ENCODE data around the gene AGR3. TPM values are rescaled to one million over a fixed set of nuclear protein-coding genes. Genes with fewer than 3 reads are reported as not detected.

The AGR3 gene
- total RNA-seq, 1 donor from 2014 or later = not detected

DNA sequence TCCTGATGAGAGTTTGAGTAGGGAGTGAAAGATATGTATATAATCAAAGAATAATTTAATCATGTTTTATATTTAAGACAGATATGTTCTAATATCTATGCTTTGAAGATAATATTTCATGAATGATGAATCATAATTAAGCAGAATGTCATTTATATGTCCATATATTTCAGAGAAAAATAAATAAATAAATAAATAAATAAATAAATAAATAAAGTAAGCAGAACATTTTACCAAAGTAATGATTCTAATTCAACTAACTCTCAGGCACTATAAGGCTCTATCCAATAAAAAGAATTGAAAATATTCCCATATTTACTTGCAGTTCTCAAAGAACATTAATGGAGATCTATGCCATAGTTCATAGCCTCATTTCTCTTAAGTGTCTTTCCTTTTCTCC is 36.0 kb downstream of the AGR3 start:
- H3K27ac Mint-ChIP-seq = no peak overlapping the region
- no peaks in the 10 kb centered on the region for H3K4me1 Mint-ChIP-seq (ENCODE audit: low read depth)
- no peaks in the 10 kb centered on the region for H3K9me3 Mint-ChIP-seq
- intact Hi-C loops (cut with micrococcal nuclease) = no loop called here
- H3K4me3 Mint-ChIP-seq = no peak overlapping the region
- DNase-seq (ENCODE audit: low spot score) = no peak
- H3K36me3 Mint-ChIP-seq (ENCODE audit: low read depth) = no peaks in the 10 kb centered on the region
- peaks cover 9% of the 10 kb centered on the region for H3K27me3 Mint-ChIP-seq (ENCODE audit: insufficient read depth)

DNA sequence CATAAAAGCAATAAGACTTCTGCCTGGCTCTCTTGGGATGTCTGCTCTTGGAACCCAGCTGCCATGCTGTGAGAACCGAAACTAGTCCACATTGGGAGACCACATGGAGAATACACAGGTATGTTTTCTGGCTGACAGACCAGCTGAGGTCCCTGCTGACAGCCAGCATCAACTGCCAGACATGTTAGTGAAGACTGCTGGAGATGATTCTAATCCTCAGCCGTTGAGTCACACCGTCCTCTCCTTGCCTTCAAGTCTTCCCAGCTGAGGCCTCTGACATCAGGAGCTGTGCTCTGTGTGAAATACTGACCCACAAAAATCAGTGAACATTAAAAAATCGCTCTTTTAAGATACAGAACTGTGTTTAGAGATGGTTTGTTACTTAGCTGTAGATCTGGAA is 40.1 kb downstream of the AGR3 start:
- no peaks in the 10 kb centered on the region for H3K36me3 Mint-ChIP-seq (ENCODE audit: low read depth)
- H3K27ac Mint-ChIP-seq = no peak overlapping the region
- no peaks in the 10 kb centered on the region for H3K4me1 Mint-ChIP-seq (ENCODE audit: low read depth)
- H3K4me3 Mint-ChIP-seq = no peak overlapping the region
- no peak for DNase-seq (ENCODE audit: low spot score)
- intact Hi-C loops (cut with micrococcal nuclease) = no loop called here
- H3K27me3 Mint-ChIP-seq (ENCODE audit: insufficient read depth) = peaks cover 3% of the 10 kb centered on the region
- H3K9me3 Mint-ChIP-seq = no peaks in the 10 kb centered on the region

DNA sequence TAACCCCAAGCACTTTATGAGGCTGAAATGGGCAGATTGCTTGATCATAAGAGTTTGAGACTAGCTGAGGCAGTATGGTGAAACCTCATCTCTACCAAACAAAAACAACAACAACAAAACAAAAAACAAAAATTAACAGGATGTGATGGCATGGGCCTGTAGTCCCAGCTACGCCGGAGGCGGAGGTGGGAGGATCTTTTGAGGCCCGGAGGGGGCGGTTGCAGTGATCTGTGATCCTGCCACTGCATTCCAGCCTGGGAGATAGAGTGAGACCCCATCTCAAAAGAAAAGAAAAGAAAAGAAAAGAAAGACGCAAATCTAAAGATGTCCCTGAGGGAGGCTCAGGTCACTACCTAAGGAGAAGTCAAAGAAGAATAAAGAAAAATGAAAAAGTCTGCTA is 41.7 kb downstream of the AGR3 start:
- H3K4me1 Mint-ChIP-seq (ENCODE audit: low read depth) = no peaks in the 10 kb centered on the region
- H3K4me3 Mint-ChIP-seq = no peak overlapping the region
- no peak overlapping the region for H3K27ac Mint-ChIP-seq
- peaks cover 3% of the 10 kb centered on the region for H3K27me3 Mint-ChIP-seq (ENCODE audit: insufficient read depth)
- DNase-seq (ENCODE audit: low spot score) = no peak
- intact Hi-C loops (cut with micrococcal nuclease) = no loop called here
- H3K36me3 Mint-ChIP-seq (ENCODE audit: low read depth) = no peaks in the 10 kb centered on the region
- H3K9me3 Mint-ChIP-seq = no peaks in the 10 kb centered on the region

DNA sequence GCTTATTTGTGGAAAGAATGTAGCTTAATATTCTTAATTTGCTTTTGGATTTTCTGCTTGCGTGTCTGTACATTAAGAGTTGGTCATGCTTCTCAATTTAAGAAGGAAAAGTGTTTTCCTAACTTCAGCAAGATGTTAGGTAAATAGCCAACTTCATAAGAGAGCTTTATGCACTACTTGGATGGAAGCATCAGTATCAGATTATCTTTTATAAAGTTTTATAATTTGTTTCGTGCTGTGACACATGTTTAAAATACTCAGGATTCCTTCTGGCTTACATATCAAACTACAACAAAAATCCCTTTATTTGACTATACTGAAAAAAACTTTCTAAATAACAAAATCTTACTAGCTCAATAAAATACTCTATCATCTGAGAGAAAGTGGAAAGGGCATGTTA is 42.1 kb downstream of the AGR3 start:
- H3K4me1 Mint-ChIP-seq (ENCODE audit: low read depth) = no peaks in the 10 kb centered on the region
- DNase-seq (ENCODE audit: low spot score) = no peak
- H3K36me3 Mint-ChIP-seq (ENCODE audit: low read depth) = no peaks in the 10 kb centered on the region
- H3K27ac Mint-ChIP-seq = no peak overlapping the region
- intact Hi-C loops (cut with micrococcal nuclease) = no loop called here
- H3K27me3 Mint-ChIP-seq (ENCODE audit: insufficient read depth) = peaks cover 3% of the 10 kb centered on the region
- H3K4me3 Mint-ChIP-seq = no peak overlapping the region
- H3K9me3 Mint-ChIP-seq = no peaks in the 10 kb centered on the region

DNA sequence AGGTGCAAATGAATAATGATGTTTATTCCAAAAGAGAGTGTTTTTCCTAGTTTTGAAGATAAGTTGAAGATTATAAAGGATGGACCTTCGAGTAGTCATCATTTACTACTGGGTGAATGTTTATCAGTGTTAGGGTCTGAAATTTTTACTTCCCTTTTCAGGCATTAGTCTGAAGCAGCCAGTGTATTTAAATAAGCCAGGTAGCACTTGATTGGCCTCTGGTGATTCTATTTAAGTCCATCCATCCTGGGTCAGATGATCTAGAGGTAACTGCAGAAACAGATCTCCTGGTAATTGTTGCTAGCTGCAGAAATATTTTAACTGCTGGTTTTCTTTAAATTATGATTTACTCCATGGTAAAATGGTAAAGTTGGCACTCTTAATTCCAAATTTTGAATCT is 42.9 kb downstream of the AGR3 start:
- Mint-ChIP-seq H3K36me3 (ENCODE audit: low read depth) (no peaks in the 10 kb centered on the region), H3K9me3 (no peaks in the 10 kb centered on the region), H3K27me3 (ENCODE audit: insufficient read depth) (peaks cover 3% of the 10 kb centered on the region), H3K4me1 (ENCODE audit: low read depth) (no peaks in the 10 kb centered on the region), H3K27ac (no peak overlapping the region), H3K4me3 (no peak overlapping the region)
- DNase-seq (ENCODE audit: low spot score) = no peak
- intact Hi-C loops (cut with micrococcal nuclease) = no loop called here

DNA sequence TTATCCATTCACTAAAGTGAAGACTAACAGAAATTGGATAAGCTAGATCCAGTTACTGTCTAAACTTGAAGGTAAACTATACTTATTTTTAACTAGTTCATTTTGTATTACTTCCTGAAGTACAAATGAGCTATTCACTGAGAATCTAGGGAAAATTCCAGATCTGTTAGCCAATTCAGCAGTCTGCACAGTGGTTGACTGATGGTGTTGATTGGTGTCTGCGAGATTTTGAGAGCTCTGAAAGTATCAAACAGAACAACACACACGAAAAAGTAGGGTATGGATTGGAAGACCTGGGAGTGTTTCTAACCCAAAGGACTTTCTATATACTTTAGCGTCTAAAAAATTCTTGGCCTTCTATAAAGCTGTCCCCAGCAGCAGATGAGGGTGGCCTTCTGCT is 43.4 kb downstream of the AGR3 start:
- Mint-ChIP-seq H3K27me3 (ENCODE audit: insufficient read depth) (peaks cover 3% of the 10 kb centered on the region), H3K36me3 (ENCODE audit: low read depth) (no peaks in the 10 kb centered on the region), H3K4me3 (no peak overlapping the region), H3K27ac (no peak overlapping the region), H3K4me1 (ENCODE audit: low read depth) (no peaks in the 10 kb centered on the region), H3K9me3 (no peaks in the 10 kb centered on the region)
- intact Hi-C loops (cut with micrococcal nuclease) = no loop called here
- no peak for DNase-seq (ENCODE audit: low spot score)

DNA sequence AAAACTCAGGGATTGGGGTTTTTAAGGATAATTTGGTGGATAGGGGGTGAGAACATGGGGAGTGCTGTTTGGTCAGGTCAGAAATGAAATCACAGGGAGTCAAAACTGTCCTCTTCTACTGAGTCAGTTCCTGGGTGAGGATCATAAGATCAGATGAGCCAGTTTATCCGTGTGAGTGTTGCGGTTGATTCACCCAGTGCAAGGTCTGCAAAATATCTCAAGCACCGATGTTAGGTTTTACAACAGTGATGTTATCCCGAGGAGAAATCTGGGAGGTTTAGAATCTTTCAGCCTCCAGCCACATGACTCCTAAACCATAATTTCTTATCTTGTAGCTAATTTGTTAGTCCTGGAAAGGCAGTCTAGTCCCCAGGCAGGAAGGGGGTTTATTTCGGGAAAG is 45.3 kb downstream of the AGR3 start:
- Mint-ChIP-seq H3K4me3 (no peak overlapping the region), H3K27me3 (ENCODE audit: insufficient read depth) (peaks cover 3% of the 10 kb centered on the region), H3K4me1 (ENCODE audit: low read depth) (no peaks in the 10 kb centered on the region), H3K27ac (no peak overlapping the region), H3K9me3 (no peaks in the 10 kb centered on the region), H3K36me3 (ENCODE audit: low read depth) (no peaks in the 10 kb centered on the region)
- DNase-seq (ENCODE audit: low spot score) = no peak
- intact Hi-C loops (cut with micrococcal nuclease) = no loop called here

DNA sequence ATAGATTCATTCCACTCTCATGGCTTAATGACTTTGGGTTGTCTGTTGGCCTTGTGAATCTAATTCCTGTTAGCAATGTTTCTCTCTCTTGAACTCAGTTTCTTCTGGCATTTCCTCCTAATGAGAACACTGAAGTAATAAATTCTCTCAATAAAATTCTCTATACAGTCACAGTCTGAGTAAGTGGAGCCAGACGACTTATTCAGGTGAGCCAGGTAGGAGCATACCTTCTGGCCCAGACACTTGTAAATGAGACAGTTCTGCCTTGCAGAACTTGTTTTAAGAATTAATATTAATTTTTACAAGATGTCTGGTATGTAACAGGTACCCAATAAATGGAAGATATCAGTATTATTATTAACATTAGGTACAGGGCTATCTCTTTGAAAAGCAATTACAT is 48.4 kb downstream of the AGR3 start:
- Mint-ChIP-seq H3K4me1 (ENCODE audit: low read depth) (no peaks in the 10 kb centered on the region), H3K4me3 (no peak overlapping the region), H3K27me3 (ENCODE audit: insufficient read depth) (peaks cover 2% of the 10 kb centered on the region), H3K9me3 (no peaks in the 10 kb centered on the region), H3K27ac (no peak overlapping the region), H3K36me3 (ENCODE audit: low read depth) (no peaks in the 10 kb centered on the region)
- intact Hi-C loops (cut with micrococcal nuclease) = no loop called here
- DNase-seq (ENCODE audit: low spot score) = no peak

DNA sequence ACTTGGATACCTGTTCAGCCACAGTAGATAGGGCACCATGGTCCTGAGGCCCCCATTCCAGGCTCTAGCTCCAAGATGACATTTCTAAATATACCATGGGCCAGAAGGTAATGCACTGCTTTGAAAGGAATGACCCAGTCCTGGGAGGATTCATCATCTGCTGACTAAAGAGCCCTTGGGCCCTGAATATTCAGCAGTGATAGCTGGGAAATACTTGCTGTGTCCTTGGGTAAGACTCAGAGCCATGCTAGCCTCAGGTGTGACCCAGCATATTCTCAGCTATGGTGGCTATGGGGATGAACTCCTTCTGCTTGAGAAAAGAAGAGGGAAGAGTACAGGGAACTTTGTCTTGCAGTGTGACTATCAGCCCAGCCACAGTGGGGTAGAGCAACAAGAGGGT is 55.7 kb downstream of the AGR3 start:
- Mint-ChIP-seq H3K9me3 (no peaks in the 10 kb centered on the region), H3K27ac (no peak overlapping the region), H3K4me3 (no peak overlapping the region), H3K4me1 (ENCODE audit: low read depth) (no peaks in the 10 kb centered on the region), H3K36me3 (ENCODE audit: low read depth) (no peaks in the 10 kb centered on the region), H3K27me3 (ENCODE audit: insufficient read depth) (peaks cover 5% of the 10 kb centered on the region)
- intact Hi-C loops (cut with micrococcal nuclease) = no loop called here
- no peak for DNase-seq (ENCODE audit: low spot score)

DNA sequence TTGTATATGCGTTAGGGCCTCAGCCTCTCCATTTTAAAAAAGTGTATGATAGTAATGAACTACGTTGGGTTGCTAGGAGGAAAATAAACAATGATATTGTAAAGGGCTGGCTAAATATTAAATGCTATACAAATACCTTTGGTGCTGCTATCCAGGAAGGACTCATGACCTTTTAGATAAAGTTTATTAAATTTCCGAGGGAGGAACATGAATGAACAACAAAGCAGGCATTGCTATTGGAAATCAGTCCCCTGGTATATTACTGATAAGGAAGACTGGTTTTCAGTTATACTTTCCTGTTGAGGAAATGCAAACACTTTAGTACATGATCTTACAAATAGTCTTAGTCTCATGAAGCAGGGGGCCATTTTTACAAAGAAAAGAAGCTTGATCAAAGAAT is 59.8 kb downstream of the AGR3 start:
- no peaks in the 10 kb centered on the region for H3K9me3 Mint-ChIP-seq
- intact Hi-C loops (cut with micrococcal nuclease) = no loop called here
- H3K4me1 Mint-ChIP-seq (ENCODE audit: low read depth) = no peaks in the 10 kb centered on the region
- no peak overlapping the region for H3K27ac Mint-ChIP-seq
- no peaks in the 10 kb centered on the region for H3K36me3 Mint-ChIP-seq (ENCODE audit: low read depth)
- DNase-seq (ENCODE audit: low spot score) = no peak
- no peaks in the 10 kb centered on the region for H3K27me3 Mint-ChIP-seq (ENCODE audit: insufficient read depth)
- H3K4me3 Mint-ChIP-seq = no peak overlapping the region

DNA sequence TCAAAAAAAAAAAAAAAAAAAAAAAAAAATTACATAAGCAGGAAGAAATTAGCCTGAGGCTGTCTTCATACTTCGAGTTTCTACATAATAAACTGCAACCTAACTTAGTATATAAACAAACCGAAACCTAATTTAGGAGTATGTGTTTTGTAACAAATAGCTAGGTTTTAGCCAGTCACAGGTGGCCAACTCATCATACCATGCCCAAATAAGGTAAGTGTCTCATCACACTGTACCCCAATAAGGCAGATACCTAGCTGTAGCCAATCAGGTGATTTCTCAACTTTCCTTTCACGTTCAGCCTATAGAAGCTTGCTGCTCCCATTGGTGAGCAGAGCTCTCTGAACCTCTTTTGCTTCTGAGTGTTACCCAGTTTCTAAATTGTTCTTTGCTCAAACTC is 63.1 kb downstream of the AGR3 start:
- DNase-seq (ENCODE audit: low spot score) = no peak
- H3K27ac Mint-ChIP-seq = no peak overlapping the region
- no peaks in the 10 kb centered on the region for H3K4me1 Mint-ChIP-seq (ENCODE audit: low read depth)
- no peak overlapping the region for H3K4me3 Mint-ChIP-seq
- H3K27me3 Mint-ChIP-seq (ENCODE audit: insufficient read depth) = peaks cover 2% of the 10 kb centered on the region
- no peaks in the 10 kb centered on the region for H3K36me3 Mint-ChIP-seq (ENCODE audit: low read depth)
- intact Hi-C loops (cut with micrococcal nuclease) = no loop called here
- H3K9me3 Mint-ChIP-seq = no peaks in the 10 kb centered on the region

DNA sequence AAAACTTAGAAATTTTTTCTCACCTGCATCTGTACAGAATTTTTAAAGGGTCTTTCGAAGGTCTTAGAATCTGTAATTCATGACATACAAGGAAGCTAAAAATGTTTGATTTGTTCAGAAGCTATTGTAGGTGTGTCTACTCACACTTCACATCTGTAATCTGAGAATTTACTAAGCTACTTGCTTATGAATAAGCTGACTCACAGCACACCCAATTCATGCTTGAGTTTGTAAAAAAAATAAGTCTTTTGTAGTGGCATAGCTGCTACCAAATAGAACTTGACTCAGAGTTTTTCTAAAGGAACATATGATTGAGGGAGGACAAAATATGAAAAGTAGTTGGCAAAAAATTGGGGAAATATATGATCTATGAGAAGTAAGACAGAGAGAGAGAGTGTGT is 64.2 kb downstream of the AGR3 start:
- H3K27me3 Mint-ChIP-seq (ENCODE audit: insufficient read depth) = peaks cover 2% of the 10 kb centered on the region
- no peak overlapping the region for H3K27ac Mint-ChIP-seq
- intact Hi-C loops (cut with micrococcal nuclease) = no loop called here

DNA sequence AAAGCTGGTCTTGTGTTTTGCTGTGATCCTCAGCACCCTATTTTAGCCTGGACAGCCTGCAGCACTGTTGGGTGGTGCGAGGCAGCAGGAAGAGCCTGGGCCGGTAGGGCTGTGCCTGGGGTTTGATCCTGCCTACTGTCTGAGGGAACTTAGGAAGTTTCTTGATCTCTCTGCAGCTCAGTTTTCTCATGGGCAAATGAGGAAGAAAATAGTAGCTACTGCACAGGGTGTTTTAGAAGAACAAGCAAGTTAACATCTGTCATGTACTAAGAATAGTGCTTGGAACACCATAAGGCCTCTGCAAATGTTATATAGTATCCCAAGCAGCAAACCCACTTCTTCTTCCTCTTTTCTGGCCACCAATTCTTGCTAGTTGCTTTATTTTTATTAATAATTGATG is 65.0 kb downstream of the AGR3 start:
- no peak overlapping the region for H3K27ac Mint-ChIP-seq
- DNase-seq (ENCODE audit: low spot score) = no peak
- H3K4me1 Mint-ChIP-seq (ENCODE audit: low read depth) = no peaks in the 10 kb centered on the region
- intact Hi-C loops (cut with micrococcal nuclease) = no loop called here
- no peak overlapping the region for H3K4me3 Mint-ChIP-seq
- peaks cover 2% of the 10 kb centered on the region for H3K27me3 Mint-ChIP-seq (ENCODE audit: insufficient read depth)
- no peaks in the 10 kb centered on the region for H3K9me3 Mint-ChIP-seq
- H3K36me3 Mint-ChIP-seq (ENCODE audit: low read depth) = no peaks in the 10 kb centered on the region

More for the DNA sequence above, 64.2 kb downstream of the AGR3 start:
- Mint-ChIP-seq H3K4me3 (no peak overlapping the region), H3K4me1 (ENCODE audit: low read depth) (no peaks in the 10 kb centered on the region), H3K9me3 (no peaks in the 10 kb centered on the region), H3K36me3 (ENCODE audit: low read depth) (no peaks in the 10 kb centered on the region)
- DNase-seq (ENCODE audit: low spot score) = no peak

DNA sequence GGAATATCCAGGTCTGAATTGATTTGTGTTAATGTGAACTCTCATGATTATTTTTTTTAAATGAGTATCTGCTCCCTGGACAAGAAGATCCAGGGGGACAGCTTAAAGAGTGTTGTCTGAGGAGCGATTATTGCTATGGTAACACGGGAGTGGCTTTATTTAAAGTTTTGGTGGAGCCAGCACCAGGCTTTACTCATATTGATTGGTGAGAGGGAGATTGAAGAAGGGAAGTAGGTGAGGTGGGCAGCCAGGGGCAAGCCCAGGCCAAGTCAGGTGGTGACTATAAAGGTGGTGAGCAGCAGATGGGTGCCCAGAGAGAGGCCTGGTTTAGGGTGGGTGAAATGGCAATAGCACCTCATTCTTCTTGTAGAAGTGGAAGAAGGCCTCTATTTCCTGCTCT is 66.8 kb downstream of the AGR3 start:
- no peak for DNase-seq (ENCODE audit: low spot score)
- H3K27me3 Mint-ChIP-seq (ENCODE audit: insufficient read depth) = peaks cover 2% of the 10 kb centered on the region
- no peaks in the 10 kb centered on the region for H3K4me1 Mint-ChIP-seq (ENCODE audit: low read depth)
- intact Hi-C loops (cut with micrococcal nuclease) = no loop called here
- no peak overlapping the region for H3K27ac Mint-ChIP-seq
- no peaks in the 10 kb centered on the region for H3K36me3 Mint-ChIP-seq (ENCODE audit: low read depth)
- H3K4me3 Mint-ChIP-seq = no peak overlapping the region
- H3K9me3 Mint-ChIP-seq = no peaks in the 10 kb centered on the region
